IMR-90 (cell line): Measurements from ENCODE around the gene MUC5B. TPM values are rescaled to one million over a fixed set of nuclear protein-coding genes. Genes with fewer than 3 reads are reported as not detected.

Experiments used
- ATAC-seq: fragments of 200-7000 bp; cut with Tn5 transposase; 2 replicates; pipeline ENCODE4 v1.9.1; 2020; ENCODE audit warnings: low read depth, mild to moderate bottlenecking, moderate library complexity
- BruUV-seq: library from RNA; stranded (reverse); fragments of 400-500 nt; replicated peaks from 2 replicates; lab custom pipeline; 2021; lab: Mats Ljungman, UMichigan
- CTCF ChIA-PET: fragments of 300-600 bp; formaldehyde crosslinking; extraction: SDS; loops from one replicate; lab custom pipeline; 2021; ENCODE audit warnings: antibody characterized with exemption; lab: Yijun Ruan, JAX
- POLR2A ChIA-PET: fragments of 300-600 bp; sonication (Branson Sonifier 250); formaldehyde crosslinking; loops from one replicate; lab custom pipeline; 2022; ENCODE audit warnings: antibody characterized with exemption; ENCODE audit not compliant: unreplicated experiment; lab: Charles Lee
- DNase-seq: peaks from one replicate; pipeline ENCODE4 v3.0.0; 2013
- H2AFZ ChIP-seq: replicated peaks from 2 replicates; pipeline ENCODE3; 2013; ENCODE audit warnings: low read length, mild to moderate bottlenecking; ENCODE audit not compliant: poor library complexity
- H2AK5ac ChIP-seq: 2 replicates; pipeline ENCODE4 v1.6.1; 2013; ENCODE audit warnings: low read depth, low read length, inconsistent platforms
- H2AK9ac ChIP-seq: replicated peaks from 2 replicates; pipeline ENCODE3; 2013; ENCODE audit warnings: mild to moderate bottlenecking, low read depth, low read length, moderate library complexity; ENCODE audit not compliant: poor library complexity
- H2BK120ac ChIP-seq: 2 replicates; pipeline ENCODE4 v1.6.1; 2013; ENCODE audit warnings: low read depth, low read length, inconsistent platforms
- H2BK15ac ChIP-seq: 3 replicates; pipeline ENCODE4 v1.6.1; 2013; ENCODE audit warnings: low read depth, low read length, inconsistent platforms
- H2BK20ac ChIP-seq: 2 replicates; pipeline ENCODE4 v1.6.1; 2013; ENCODE audit warnings: low read depth, mild to moderate bottlenecking, inconsistent platforms, low read length, moderate library complexity
- H2BK5ac ChIP-seq: 2 replicates; pipeline ENCODE4 v1.6.1; 2013; ENCODE audit warnings: mild to moderate bottlenecking, low read depth, low read length, inconsistent platforms; ENCODE audit not compliant: poor library complexity, severe bottlenecking
- H3K14ac ChIP-seq: replicated peaks from 2 replicates; pipeline ENCODE4 v1.6.1; 2013; ENCODE audit warnings: low read depth, low read length, inconsistent platforms
- H3K18ac ChIP-seq: 2 replicates; pipeline ENCODE4 v1.6.1; 2013; ENCODE audit warnings: low read depth, low read length, control low read depth
- H3K23ac ChIP-seq: 2 replicates; pipeline ENCODE4 v1.6.1; 2013; ENCODE audit warnings: low read depth, low read length, inconsistent platforms
- H3K27ac ChIP-seq: 2 replicates; pipeline ENCODE4 v1.5.1; 2013; ENCODE audit warnings: mild to moderate bottlenecking, control low read depth, low read length; ENCODE audit not compliant: insufficient read depth
- H3K27me3 ChIP-seq: 2 replicates; pipeline ENCODE4 v1.6.1; 2013; ENCODE audit warnings: low read length; ENCODE audit not compliant: control insufficient read depth, insufficient read depth
- H3K36me3 ChIP-seq: 2 replicates; pipeline ENCODE4 v1.6.1; 2013; ENCODE audit warnings: low read length, mixed read lengths; ENCODE audit not compliant: control insufficient read depth, insufficient read depth
- H3K4ac ChIP-seq: 2 replicates; pipeline ENCODE4 v1.6.1; 2013; ENCODE audit warnings: low read depth, low read length, inconsistent platforms
- H3K4me1 ChIP-seq: 2 replicates; pipeline ENCODE4 v1.6.1; 2013; ENCODE audit warnings: low read length, mixed read lengths; ENCODE audit not compliant: control insufficient read depth, insufficient read depth
- H3K4me2 ChIP-seq: 2 replicates; pipeline ENCODE4 v1.6.1; 2013; ENCODE audit warnings: low read depth, mild to moderate bottlenecking, control low read depth, low read length, moderate library complexity
- H3K4me3 ChIP-seq: 2 replicates; pipeline ENCODE4 v1.5.1; 2013; ENCODE audit warnings: low read depth, mild to moderate bottlenecking, control low read depth, low read length, moderate library complexity; ENCODE audit not compliant: insufficient read depth
- H3K56ac ChIP-seq: 2 replicates; pipeline ENCODE4 v1.6.1; 2013; ENCODE audit warnings: low read length, inconsistent platforms; ENCODE audit not compliant: insufficient read depth; ENCODE audit errors: extremely low read depth
- H3K79me1 ChIP-seq, 2 experiments: 2 replicates each; pipeline ENCODE4 v1.6.1; 2013; ENCODE audit warnings: low read length in 2 of 2, inconsistent platforms in 1 of 2, low read depth in 1 of 2
- H3K9ac ChIP-seq: 2 replicates; pipeline ENCODE4 v1.6.1; 2013; ENCODE audit warnings: low read depth, low read length, control low read depth
- H3K9me1 ChIP-seq: 2 replicates; pipeline ENCODE4 v1.6.1; 2013; ENCODE audit warnings: low read length, inconsistent platforms; ENCODE audit not compliant: insufficient read depth
- H3K9me3 ChIP-seq: 2 replicates; pipeline ENCODE4 v1.6.1; 2013; ENCODE audit warnings: low read length; ENCODE audit not compliant: control insufficient read depth, insufficient read depth
- H4K20me1 ChIP-seq: 2 replicates; pipeline ENCODE4 v1.6.1; 2013; ENCODE audit warnings: low read length, inconsistent platforms; ENCODE audit not compliant: insufficient read depth
- H4K5ac ChIP-seq: 2 replicates; pipeline ENCODE4 v1.6.1; 2013; ENCODE audit warnings: mild to moderate bottlenecking, low read depth, low read length, control low read depth
- H4K8ac ChIP-seq, 2 experiments: 2 replicates each; pipeline ENCODE4 v1.6.1; 2013; ENCODE audit warnings: low read depth in 2 of 2, low read length in 2 of 2, control low read depth in 1 of 2, inconsistent platforms in 1 of 2
- H4K91ac ChIP-seq: 2 replicates; pipeline ENCODE4 v1.6.1; 2013; ENCODE audit warnings: low read depth, low read length, inconsistent platforms; ENCODE audit not compliant: insufficient read depth
- BHLHE40 ChIP-seq: fragments of 150-350 bp; IDR thresholded peaks from 2 replicates; pipeline ENCODE4 v1.6.1; 2016; ENCODE audit warnings: mild to moderate bottlenecking, low read depth, low read length
- CEBPB ChIP-seq: IDR thresholded peaks from 2 replicates; pipeline ENCODE4 v1.6.1; 2012; ENCODE audit warnings: low read depth, low read length, improper control_type of control experiment
- CHD1 ChIP-seq: IDR thresholded peaks from 2 replicates; pipeline ENCODE4 v1.6.1; 2012; ENCODE audit warnings: low read depth, low read length, improper control_type of control experiment
- CTCF ChIP-seq: conservative IDR thresholded peaks from 2 replicates; pipeline ENCODE4 v1.5.1; 2012; ENCODE audit warnings: mild to moderate bottlenecking, low read depth, low read length, improper control_type of control experiment
- ELK1 ChIP-seq: fragments of 150-350 bp; IDR thresholded peaks from 2 replicates; pipeline ENCODE4 v1.6.1; 2016; ENCODE audit warnings: low read depth, mild to moderate bottlenecking, low read length, moderate library complexity, borderline replicate concordance
- MAFK ChIP-seq: IDR thresholded peaks from 2 replicates; pipeline ENCODE4 v1.6.1; 2012; ENCODE audit warnings: low read depth, low read length, improper control_type of control experiment
- MAZ ChIP-seq: IDR thresholded peaks from 2 replicates; pipeline ENCODE4 v1.6.1; 2012; ENCODE audit warnings: low read depth, mild to moderate bottlenecking, low read length, improper control_type of control experiment, moderate library complexity, borderline replicate concordance
- MXI1 ChIP-seq: IDR thresholded peaks from 2 replicates; pipeline ENCODE4 v1.6.1; 2012; ENCODE audit warnings: low read depth, mild to moderate bottlenecking, low read length, moderate library complexity, borderline replicate concordance
- NFE2L2 ChIP-seq: fragments of 150-350 bp; IDR thresholded peaks from 2 replicates; pipeline ENCODE4 v1.6.1; 2016; ENCODE audit warnings: low read depth, mild to moderate bottlenecking, low read length
- RAD21 ChIP-seq: IDR thresholded peaks from 2 replicates; pipeline ENCODE4 v1.6.1; 2012; ENCODE audit warnings: low read length, improper control_type of control experiment
- RCOR1 ChIP-seq: IDR thresholded peaks from 2 replicates; pipeline ENCODE4 v1.6.1; 2012; ENCODE audit warnings: mild to moderate bottlenecking, low read length, improper control_type of control experiment; ENCODE audit not compliant: insufficient replicate concordance
- SMC3 ChIP-seq: fragments of 150-350 bp; IDR thresholded peaks from 2 replicates; pipeline ENCODE4 v1.6.1; 2016; ENCODE audit warnings: low read depth, mild to moderate bottlenecking, antibody characterized with exemption, low read length, moderate library complexity
- USF2 ChIP-seq: fragments of 150-350 bp; IDR thresholded peaks from 2 replicates; pipeline ENCODE4 v1.6.1; 2017; ENCODE audit warnings: mild to moderate bottlenecking, antibody characterized with exemption, low read length, low read depth
- WGBS, 2 experiments: methylation state at CpG; one replicate each; pipeline versions ENCODE4 v1.1.5 to v1.1.7; 2013; ENCODE audit warnings: missing lambda C conversion rate in 2 of 2; ENCODE audit not compliant: insufficient read length in 1 of 2; ENCODE audit errors: extremely low coverage in 2 of 2; 5-methylcytosine and 5-hydroxymethylcytosine counted together
- dilution Hi-C: fragments of 300-500 bp; cut with HindIII; formaldehyde crosslinking; loops from one replicate; pipeline ENCODE4 v1.14.3; 2018; ENCODE audit warnings: low sequenced_read_pairs; ENCODE audit not compliant: unreplicated experiment
- in situ Hi-C: fragments of 300-500 bp; cut with MboI; formaldehyde crosslinking; loops from 3 replicates; pipeline ENCODE4 v1.14.3; 2019; ENCODE audit warnings: low sequenced_read_pairs, inconsistent platforms, mixed read lengths
- intact Hi-C: fragments of 100-400 bp; cut with micrococcal nuclease; formaldehyde crosslinking; loops from 2 replicates; pipeline ENCODE4 v1.10.0; 2022
- polyA plus RNA-seq, 3 experiments: library from polyadenylated mRNA; depleted of rRNA; stranded (reverse); fragments of >200 nt; gene quantifications; 2 replicates each; pipeline ENCODE4 v1.2.3, GENCODE V29; 2012; ENCODE audit warnings: low replicate concordance in 1 of 3
- total RNA-seq: library from RNA; depleted of rRNA; stranded (reverse); fragments of >200 nt; gene quantifications from 2 replicates; pipeline ENCODE4 v1.2.3, GENCODE V29; 2012

The MUC5B gene
- total and polyA plus RNA-seq, 2 of the 4 experiments (the other 2 are of a cell fraction) = not detected

GRCh38 chr11:1232021-1232882, 9.4 kb downstream of the MUC5B start:
- no peak overlapping the region for H3K4me3 ChIP-seq
- DNase-seq (no peak), ATAC-seq (no peak)
- no peak overlapping the region for H3K23ac ChIP-seq
- dilution Hi-C loops (no loop called here), in situ Hi-C loops (no loop called here), intact Hi-C loops (no loop called here)
- no TSS peak for BruUV-seq
- WGBS, 2 experiments = 80% methylated on average over 16 of the region's 46 CpGs; no CpG with 5 or more reads in 1 of the 2 experiments
- no peak overlapping the region for H4K8ac ChIP-seq
- TF ChIP-seq RAD21 (no peak), RCOR1 (no peak), MAZ (no peak), USF2 (no peak), MAFK (no peak), SMC3 (no peak), CHD1 (no peak), BHLHE40 (no peak), MXI1 (no peak), CTCF (no peak), ELK1 (no peak), NFE2L2 (no peak), CEBPB (no peak)
- no peak overlapping the region for H2AFZ ChIP-seq
- no peaks in the 10 kb centered on the region; the same call in 1 of the 2 replicates for H4K20me1 ChIP-seq
- POLR2A ChIA-PET = no interaction called here
- no peaks in the 10 kb centered on the region for H3K4me1 ChIP-seq
- H2BK5ac ChIP-seq = no peak overlapping the region
- H2BK20ac ChIP-seq = no peak overlapping the region
- H2AK5ac ChIP-seq = no peak overlapping the region
- H3K9me1 ChIP-seq = no peaks in the 10 kb centered on the region
- no peak overlapping the region for H4K91ac ChIP-seq
- H2BK120ac ChIP-seq = no peak overlapping the region
- no peak overlapping the region for H3K27ac ChIP-seq
- no peak overlapping the region for H3K4ac ChIP-seq
- H3K27me3 ChIP-seq = no peaks in the 10 kb centered on the region; the same call in 1 of the 2 replicates
- H3K18ac ChIP-seq = no peak overlapping the region
- no peak overlapping the region for H3K4me2 ChIP-seq
- H3K36me3 ChIP-seq = no peaks in the 10 kb centered on the region
- no peak overlapping the region for H3K14ac ChIP-seq
- H2AK9ac ChIP-seq = no peak overlapping the region
- no peak overlapping the region for H4K5ac ChIP-seq
- H3K56ac ChIP-seq = no peak overlapping the region
- CTCF ChIA-PET = no interaction called here
- H3K9ac ChIP-seq = no peak overlapping the region
- H2BK15ac ChIP-seq = no peak overlapping the region
- H3K79me1 ChIP-seq = no peaks in the 10 kb centered on the region
- H3K9me3 ChIP-seq = no peaks in the 10 kb centered on the region
